IPS-NIHi11 (cell line): Measurements from ENCODE around the gene LCMT1.
"Not testable (repeated sequence)": the region's sequence is repeated elsewhere in the genome, so short reads cannot be mapped to it uniquely, and the experiment has no call there.

Experiments
- DNase-seq: peaks from one replicate; pipeline ENCODE4 v3.0.0; 2012; ENCODE audit warnings: mixed read lengths, low spot score

Gene LCMT1

DNA sequence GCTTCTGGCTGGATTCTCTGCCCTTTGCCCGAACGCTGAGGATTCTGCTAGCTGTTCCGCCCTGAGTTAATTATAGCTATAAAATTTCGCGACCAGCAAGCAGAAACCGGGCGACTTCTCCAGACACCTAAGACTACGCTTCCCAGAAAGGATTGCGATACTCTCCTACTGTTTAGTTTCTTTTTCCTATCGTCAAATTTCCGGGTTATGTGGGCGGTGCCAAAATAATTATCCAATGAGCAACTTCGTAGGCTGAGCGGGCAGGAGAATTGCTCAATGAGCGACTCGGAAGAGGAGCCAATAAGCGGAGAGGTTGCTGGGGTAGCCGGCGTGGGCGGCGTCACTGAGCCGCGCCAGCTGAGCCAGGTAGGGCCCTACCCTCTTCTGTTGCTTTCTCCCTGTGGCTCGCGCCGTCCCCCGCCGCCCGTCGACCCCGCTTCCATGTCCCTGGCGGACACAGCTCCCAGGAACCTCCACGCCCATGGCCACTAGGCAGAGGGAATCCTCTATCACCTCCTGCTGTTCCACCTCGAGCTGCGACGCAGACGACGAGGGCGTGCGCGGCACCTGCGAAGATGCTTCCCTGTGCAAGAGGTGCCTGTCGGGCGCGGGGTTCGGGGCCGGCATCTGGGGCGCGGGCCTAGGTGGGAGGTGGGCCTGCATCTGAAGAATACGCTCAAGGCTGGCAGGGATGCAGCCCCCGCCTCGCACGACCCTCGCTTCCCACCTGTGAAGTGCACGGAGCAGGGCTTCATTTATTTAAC lies at the start of gene LCMT1:
LCMT1 (plus strand) TSS at position 340 of the 764 bp plus-strand sequence; CDS start at position 482, 142 bp downstream.
- DNase-seq = peak; percentile 99

GRCh38 chr16:25063102-25063501 lies 48.4 kb upstream of the LCMT1 start:
- DNase-seq = no peak

GRCh38 chr16:25063865-25064264 lies 47.7 kb upstream of the LCMT1 start:
- no peak for DNase-seq

- DNase-seq = not testable (repeated sequence)
These were observed 47.3 kb upstream of the LCMT1 start for GRCh38 chr16:25064281-25064680.

DNA sequence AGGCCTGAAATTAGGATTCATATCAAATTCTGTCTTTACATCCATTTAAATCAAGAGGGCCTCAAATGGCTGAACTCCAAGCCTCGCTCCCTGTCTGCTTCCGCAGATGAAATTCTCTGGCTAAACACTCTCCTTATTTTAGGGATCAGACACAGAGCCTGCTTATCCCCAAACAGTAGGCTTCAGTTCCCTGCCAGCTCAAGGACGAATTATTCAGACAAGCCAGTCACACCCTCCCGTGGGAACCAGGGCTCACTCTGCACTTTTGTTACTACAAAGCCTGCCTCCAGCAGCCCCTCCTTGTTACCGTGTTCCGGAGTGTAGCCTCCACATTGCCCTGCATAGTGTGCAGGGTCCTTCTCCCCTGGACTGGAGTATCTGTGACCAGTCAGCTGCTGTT lies 46.6 kb upstream of the LCMT1 start:
- no peak for DNase-seq

GRCh38 chr16:25065899-25066298 lies 45.6 kb upstream of the LCMT1 start:
- DNase-seq = peak; percentile 47

GRCh38 chr16:25066426-25066746 lies 45.2 kb upstream of the LCMT1 start:
- DNase-seq = peak; percentile 9

GRCh38 chr16:25066747-25067631 lies 44.6 kb upstream of the LCMT1 start:
- DNase-seq = peak; percentile 98

DNA sequence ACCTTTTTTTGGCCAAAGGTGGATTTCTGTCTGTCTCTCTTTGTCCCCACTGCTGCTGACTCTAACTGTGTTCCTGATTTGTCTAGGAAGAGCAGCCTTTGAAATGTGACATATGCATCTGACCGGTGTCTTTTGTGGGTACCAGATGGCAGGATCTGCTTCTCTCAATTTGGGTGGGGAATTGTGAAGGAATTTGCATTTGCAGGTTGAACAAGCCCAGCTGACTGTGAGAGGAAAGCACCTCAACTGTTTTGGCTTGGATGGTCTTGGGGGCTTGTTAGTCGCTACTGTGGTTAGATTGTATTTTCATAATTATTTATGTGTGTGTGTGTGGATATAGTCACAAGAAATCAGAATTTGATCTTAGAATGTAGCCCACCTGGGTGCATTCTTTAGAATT lies 37.7 kb upstream of the LCMT1 start:
- no peak for DNase-seq

DNA sequence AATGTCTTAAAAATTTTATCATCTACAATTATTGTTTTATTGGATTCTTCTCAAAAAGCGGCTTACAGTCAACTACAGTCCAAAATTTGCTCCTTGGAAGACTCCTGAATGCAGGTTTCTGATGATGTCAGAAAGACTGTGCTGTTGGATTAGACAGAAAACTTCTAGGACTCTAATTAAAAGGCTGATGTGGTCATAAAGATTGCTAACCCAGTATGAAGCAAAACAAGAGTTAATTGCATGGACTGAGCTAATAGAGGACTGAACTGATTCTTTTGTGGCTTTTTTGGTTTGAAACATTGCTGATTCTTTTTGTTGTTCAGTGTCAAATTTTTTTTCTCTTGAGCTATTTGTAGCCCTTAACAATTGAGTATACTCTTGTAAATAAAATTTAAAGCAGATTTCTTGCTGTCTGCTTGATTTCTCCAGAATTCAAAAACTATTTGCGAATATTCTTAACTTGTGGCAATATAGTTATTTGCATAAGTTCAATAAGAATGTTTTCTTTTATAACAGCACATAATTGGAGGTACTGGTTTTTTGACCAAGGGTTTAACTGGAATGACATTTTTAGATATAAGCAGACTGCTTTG lies 33.1 kb upstream of the LCMT1 start:
- DNase-seq = no peak

GRCh38 chr16:25079637-25080378 lies 31.7 kb upstream of the LCMT1 start:
- DNase-seq = no peak

DNA sequence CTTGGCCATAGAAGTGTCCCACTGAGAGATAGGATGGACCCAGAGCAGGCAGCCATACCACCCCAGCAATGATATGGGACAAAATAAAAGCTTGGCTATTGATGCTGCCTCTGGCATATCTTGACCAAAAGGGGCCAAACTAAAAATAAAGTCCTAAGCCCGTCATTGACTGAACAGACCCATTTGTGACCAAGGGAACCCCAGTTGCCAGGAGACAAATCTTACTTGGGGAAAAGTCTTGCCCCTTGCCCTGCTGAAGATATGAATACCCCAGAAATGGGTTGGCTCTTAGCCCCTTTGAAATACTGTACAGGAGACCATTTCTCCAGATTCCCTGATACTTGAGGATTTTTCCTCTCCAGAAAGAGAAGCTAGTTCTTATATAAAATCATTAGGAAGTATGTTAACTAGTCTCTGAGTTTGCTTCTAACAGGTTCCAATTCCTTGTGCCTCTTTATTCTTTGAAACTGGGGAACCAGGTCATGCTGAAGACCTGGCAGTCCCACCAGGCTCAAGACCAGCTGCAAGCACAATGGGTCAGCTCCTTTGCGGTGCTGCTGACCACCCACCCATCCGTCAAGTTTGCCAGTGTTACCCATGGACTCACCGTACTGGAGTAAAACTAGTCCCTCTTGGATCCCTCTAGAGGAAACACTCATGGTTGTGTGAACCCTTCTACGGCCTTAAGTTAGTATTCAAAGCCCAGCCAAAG lies 31.0 kb upstream of the LCMT1 start:
- DNase-seq = no peak

DNA sequence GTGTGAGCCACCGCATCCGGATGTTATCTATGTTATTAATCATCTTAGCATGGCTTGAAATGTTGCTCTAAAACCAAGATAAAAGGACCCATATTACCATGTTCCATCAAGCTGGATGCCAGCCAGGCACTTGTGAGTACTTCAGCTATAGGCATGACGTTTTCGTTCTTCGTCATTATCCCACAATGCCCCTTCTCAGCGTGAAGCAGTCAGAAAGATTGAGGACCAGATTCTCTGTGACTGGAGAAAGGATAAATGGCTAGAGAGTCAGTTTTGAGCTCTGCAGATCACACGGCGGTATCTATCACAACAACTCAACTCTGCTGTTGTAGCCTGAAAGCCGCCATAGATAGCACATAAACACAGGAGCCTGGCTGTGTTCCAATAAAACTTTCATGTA lies 29.8 kb upstream of the LCMT1 start:
- DNase-seq = no peak

DNA sequence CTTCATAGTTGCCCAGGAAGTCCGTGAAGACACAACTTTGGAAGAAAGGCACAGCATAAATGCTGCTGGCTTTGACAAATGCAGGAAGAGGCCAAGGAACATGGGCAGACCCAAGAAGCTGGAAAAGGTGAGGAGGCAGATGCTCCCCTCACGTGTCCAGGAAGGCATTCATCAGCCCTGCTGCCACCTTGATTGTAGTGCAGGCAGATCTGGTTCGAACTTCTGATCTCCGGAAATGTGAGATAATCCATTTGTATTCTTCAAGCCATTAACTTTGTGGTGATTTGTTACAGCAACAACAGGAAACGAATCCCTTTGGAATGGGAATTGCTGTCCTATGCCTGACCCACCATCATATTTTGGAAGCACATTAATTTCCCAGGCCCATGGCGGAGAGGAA lies 28.5 kb upstream of the LCMT1 start:
- no peak for DNase-seq

DNA sequence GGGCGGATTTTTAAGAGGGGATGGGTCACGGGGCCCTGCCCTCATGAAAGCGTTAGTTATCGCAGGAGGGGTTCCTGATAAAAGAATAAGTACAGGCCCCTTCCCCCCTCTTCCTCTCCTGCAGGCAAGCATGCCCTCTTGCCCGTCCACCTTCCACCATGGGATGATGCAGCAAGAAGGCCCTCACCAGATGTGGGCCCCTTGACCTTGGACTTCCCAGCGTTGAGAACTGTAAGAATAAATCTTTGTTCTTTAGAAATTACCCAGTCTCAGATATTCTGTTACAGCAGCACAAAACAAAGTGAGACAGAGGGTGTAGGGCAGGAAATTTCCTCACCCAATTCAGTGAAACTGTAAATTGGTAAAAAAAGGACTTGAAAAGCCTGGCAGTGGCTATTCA lies 27.8 kb upstream of the LCMT1 start:
- DNase-seq = no peak

GRCh38 chr16:25084797-25085196 lies 26.7 kb upstream of the LCMT1 start:
- DNase-seq = no peak

DNA sequence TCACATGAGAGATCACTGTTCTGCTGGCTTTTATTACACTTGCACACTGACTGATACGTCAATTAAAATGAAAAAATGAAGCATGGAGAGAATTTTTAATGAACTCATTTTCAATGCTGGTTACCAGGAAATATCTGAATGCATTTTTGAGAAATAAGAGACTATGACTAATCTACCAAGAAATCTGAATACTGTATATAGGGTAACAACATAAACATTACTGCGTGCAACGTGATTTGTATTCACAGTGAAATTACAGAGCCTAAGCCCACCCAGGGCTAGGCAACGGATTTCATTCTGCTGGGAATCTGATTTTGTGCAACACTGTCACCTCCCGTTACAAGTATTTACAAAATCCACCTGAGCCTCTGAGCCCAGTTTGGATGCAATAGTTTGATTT lies 23.8 kb upstream of the LCMT1 start:
- DNase-seq = no peak

GRCh38 chr16:25089351-25089750 lies 22.2 kb upstream of the LCMT1 start:
- no peak for DNase-seq

GRCh38 chr16:25092441-25092840 lies 19.1 kb upstream of the LCMT1 start:
- no peak for DNase-seq

DNA sequence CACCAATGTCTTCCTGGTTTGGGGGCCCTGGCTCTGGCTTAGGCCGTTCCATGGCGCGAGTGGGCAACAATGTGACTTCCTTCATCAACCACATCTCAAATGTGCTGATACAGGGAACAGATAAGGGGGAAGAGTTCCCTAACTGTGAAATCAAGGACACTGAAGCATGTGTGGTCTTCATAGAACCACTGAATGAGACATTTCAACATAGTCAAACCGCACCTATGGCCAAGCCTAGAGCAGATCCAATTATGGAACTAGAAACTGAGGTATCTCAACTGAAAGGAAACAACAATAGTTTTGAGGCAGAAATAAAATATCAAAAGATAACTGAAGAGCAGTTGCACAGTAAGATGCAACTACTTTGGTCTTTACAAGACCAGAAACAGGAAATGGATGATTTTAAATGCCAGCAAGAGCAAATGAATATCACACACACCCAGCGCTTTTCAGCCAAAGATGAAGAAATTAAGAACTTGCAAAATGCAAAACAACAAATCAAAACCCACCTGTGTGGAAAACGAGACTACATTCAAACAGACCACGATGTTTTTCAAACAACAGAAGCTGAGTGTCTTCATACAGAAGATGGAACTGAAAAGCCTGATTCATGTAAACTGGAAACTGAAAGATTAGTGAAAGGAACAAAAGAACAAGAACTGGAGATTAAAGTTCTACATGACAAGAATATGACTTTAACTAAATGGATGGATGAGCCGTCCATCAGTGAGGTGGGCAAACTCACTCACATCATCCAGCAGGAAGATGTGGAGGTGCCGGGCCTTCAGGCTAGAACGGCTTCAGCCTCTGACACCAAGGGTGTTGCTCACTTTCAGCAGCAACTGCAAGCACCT lies 18.1 kb upstream of the LCMT1 start:
- DNase-seq = no peak

DNA sequence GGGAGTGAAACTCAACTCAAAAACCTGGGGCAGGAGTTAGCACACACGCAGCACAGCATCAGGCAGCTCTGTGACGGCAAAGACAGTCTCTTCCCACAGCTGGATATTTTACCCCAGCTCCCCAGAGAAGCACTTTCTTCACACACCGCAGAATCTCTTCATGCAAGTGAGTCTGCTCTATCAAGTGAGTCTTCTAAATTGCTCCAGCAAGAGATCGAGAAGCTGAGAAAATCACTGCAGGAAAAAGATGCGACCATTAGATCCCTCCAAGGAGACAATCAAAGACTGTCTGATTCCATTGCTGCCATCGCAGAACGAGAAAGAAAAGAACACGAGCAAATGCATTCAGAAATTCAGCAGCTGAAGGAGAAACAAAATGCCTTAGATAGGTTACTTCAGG lies 16.9 kb upstream of the LCMT1 start:
- no peak for DNase-seq
